Epidermal melanocyte (primary cell): ENCODE results near the gene ADIG.

Source experiments
- DNase-seq: peaks from one replicate; pipeline ENCODE4 v3.0.0; 2011; ENCODE audit warnings: low spot score; ENCODE audit not compliant: insufficient read length

Gene ADIG

DNA sequence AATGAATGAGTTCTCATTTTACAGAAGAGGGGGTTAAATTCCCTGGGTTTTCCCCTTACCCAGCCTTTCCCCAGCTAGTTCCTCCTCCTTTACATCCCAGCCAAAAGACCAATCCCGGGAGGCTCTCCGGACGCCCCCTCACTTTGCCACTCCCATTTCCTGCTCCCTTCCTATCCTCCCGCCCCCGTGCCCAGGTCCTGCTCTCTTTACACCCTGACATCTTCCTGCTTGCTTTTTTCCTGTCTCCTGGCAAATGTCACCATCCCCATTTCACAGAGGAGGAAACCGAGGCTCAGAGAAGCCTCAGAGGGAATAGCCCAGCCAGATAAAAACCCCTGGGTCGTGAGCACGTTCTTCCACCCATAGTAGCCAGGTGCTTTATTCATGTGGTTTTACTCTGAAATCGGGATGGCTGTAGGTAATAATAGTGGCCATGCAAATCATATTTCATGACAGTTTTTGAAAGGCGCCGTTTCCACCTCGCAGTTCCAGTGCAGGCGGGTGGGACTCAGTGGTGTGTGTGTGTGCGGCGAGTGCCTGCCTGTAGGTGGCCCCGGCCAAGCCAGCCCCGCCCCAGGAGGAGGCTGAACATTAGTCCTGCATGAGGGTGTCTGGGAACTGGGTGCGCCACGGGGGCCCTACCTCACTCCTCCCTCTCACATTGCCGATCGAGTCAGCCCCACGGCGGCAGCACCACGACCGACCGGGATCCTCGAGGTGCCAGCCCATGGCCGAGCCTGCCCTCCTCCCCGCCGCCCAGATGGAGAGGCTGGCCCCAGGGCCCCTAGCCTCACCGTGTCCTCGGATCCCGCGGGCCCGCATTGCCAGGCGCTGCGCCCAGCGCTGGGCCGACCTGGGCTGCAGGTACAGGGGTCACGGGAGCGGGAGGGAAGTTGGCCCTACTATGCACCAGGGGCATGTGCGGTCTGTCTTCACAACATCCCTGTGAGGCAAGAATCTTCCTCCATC lies 20.5 kb downstream of the ADIG start, which contains the start of gene ARHGAP40:
Gene ARHGAP40, plus strand, starts transcription at position 594 of the 969 bp plus-strand sequence.
- DNase-seq = no peak

DNA sequence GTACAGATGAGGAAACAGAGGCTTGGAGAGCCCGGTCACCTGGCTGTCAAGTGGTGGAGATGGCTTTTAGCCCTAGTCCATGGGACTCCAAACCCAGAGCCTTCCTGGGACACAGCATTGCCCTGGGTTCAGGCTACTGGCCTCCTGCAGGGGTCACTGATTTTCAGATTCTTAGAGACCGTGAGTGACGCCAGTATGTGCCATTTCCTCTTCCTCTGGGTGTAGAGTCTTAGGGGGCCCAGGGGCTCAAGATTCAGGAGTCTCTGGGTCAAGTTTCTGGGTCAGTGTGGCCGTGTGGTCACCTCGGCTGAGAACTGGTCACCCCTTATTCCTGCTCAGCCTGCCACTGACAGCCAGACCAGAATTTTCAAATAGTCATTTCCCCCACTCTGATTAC lies 21.2 kb downstream of the ADIG start:
- DNase-seq = no peak

GRCh38 chr20:38603286-38603685 lies 22.3 kb downstream of the ADIG start:
- no peak for DNase-seq

DNA sequence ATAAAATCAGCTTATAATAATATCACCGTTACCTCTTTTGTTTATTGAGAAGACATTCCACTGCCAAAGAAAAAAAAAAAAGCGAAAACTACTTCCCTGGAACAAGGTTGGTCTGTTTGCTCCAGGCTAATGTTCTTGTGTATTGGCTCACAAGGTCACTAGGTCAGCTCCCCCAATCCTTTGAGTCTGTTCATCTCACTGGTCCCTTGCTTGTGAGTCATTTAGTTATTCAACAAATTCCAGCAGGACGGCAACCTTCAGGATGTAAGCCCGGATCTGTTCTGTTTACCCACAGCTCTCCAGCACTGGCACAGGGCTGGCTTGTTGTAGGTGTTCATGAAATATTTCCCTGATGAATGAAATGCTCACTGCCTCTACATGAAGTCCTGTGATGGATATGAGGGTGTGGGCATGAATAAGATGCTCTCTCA lies 23.9 kb downstream of the ADIG start:
- no peak for DNase-seq

DNA sequence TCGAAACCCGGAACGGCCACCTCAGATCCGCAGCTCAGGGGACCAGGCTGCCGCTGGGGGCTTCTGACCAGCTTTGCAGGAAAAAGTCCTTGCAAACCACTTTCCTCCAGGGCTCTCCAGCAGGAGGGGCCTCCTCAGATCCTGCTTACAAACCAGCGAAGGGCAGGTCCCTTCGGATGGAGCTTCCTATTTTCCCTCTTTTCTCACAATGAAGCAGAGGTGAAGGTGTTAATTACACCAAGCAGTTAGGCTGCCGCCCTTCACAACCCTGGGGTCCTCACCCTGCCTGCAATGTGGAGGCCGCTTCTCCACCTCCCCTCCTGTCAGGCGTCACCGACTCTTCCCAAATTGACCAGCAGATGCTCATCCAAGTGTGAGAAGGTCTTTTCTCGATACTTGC lies 26.4 kb downstream of the ADIG start:
- no peak for DNase-seq

DNA sequence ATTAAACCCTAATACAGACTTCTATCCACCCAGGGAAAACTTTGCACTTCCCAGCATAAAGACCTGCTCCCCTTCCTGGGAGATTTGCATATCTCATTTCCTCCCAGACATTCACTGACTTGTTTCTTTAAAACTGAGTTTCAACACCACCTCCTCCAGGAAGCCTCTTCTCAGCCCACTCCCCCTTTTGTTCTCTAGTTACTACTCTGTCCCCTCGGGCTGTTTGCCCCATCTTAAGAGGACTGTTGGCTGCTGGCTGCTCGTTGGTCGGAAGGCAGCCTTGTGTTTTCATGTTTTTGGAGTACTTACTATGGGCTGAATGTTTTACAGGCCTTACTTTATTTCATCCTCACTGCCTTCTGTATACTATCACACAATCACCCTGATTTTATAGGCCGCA lies 27.2 kb downstream of the ADIG start:
- no peak for DNase-seq

- DNase-seq = no peak
Observed at GRCh38 chr20:38609815-38610214, 28.8 kb downstream of the ADIG start.

DNA sequence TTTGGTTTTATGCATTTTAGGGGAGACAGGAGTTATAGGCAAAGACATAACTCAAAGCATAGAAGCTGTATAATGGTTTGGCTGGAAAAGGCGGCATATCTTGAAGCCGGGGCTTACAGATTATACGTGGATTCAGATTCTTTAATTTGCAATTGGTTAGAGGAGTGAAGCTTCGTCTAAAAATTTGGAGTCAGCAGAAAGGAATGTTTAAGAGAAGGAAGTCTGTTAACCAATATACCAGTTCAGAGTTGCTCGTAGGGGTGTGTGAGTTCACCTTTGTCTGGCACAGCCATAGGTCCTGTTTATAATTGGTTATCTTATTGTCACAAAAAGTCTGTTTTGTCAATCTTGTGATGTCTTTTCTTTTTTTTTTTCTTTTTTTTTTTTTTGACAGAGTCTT lies 29.5 kb downstream of the ADIG start:
- no peak for DNase-seq

- peak; percentile 17 for DNase-seq
Observed at GRCh38 chr20:38612751-38613515, 31.9 kb downstream of the ADIG start.

DNA sequence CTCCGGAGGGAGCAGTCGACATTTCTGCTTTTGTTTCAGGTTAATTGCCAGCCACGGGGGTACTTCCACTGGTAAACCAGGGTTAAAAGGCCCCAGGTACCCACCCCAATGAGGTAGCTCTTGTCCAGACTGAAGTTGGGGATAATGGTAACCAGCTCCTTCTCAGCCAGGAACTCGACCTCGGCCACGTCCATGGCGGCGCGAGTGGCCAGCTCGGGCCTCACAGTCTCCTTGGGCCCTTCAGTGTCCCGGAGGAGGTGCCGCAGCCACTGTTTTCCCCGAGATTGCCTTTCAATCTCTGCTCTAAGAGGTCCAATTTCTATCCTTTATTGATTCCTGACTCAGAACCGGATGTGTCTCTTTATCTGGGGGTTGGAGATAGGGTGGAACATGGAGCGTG lies 34.3 kb downstream of the ADIG start:
- no peak for DNase-seq

- DNase-seq = no peak
Observed at GRCh38 chr20:38616457-38616856, 35.5 kb downstream of the ADIG start.

DNA sequence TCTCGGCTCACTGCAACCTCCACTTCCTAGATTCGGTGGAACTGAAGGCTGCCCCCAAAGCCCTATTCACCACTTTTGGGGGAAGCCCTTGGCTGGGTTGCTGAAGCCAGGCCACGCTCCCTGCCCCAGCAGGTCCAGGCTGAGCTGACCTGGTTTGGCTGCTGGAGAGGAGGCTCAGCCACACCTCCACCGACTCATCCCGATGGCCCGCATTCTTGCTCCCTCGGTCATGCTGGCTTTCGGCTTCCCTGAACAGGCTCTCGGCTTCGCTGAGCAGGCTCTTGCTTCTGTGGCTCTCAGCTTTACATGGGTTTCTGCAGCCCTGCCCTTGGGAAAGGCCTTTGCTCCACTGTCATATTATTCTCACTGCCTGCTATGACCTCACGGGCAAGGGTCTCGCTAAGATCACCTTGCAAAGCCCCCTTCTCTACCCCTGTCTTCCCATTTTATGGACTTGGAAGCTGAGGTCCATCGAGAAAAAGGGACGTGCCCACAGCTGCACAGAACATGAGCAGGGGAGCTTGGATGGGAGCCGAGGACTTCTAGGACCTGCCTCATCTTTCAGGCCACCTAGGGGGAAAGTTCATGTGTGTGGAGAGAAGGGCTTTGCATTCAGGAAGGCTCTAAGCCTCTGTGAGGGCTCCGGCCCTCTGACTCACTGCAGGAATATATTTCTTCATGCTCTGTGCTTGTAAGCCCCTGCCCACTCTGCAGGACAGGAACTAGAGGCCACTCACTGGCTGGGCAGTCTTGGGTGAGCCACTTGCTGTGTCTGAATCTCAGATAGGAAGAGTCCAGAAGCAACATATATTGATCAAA lies 36.2 kb downstream of the ADIG start:
- no peak for DNase-seq

DNA sequence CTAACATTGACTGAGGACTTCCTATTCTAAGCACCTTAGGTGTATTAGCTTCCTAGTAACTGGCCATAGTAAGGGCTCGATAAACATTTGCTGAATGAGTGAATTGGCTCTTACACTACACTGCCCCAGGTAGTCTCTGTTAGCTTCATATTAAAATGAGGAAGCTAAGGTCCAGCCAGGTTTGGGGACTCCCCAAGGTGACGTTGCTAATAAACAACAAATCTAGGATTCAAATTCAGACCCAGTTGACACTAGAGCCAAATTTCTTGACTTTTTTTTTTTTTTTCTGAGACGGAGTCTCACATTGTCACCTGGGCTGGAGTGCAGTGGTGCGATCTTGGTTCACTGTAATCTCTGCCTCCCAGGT lies 36.8 kb downstream of the ADIG start:
- DNase-seq = no peak

GRCh38 chr20:38620441-38620840 lies 39.4 kb downstream of the ADIG start:
- DNase-seq = no peak

DNA sequence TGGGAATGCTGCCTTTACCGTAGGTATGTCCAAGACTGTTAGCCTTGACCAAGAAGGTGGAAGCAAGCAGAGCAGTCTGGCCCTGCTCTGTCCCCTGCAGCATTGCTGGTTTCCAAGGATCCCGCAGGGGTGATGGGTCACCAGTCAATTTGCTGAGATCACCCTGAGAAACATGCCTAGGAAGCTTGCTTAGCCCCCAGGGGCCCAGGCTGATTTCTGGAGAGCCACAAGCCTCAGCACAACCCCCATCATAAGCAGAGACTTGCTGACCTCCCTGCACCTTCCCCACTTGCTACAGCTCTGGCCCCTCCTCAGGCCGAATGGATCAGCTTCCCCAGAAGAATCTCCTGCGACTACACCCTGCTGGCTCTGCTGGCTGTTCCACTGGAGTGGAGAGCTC lies 42.1 kb downstream of the ADIG start:
- no peak for DNase-seq

- no peak for DNase-seq
Observed at GRCh38 chr20:38624084-38624483, 43.1 kb downstream of the ADIG start.

GRCh38 chr20:38625896-38626295 lies 44.9 kb downstream of the ADIG start:
- DNase-seq = no peak

GRCh38 chr20:38626921-38627659 lies 46.1 kb downstream of the ADIG start:
- no peak for DNase-seq

GRCh38 chr20:38628580-38629470 lies 47.8 kb downstream of the ADIG start:
- no peak for DNase-seq

- no peak for DNase-seq
Observed at GRCh38 chr20:38629979-38630378, 49.0 kb downstream of the ADIG start.
